ENCODE measurements around the gene DUSP6.

DUSP6 gene

GRCh38 chr12:89334548-89335169 is 17.6 kb downstream of the DUSP6 start:
- no peak for DNase-seq (ENCODE audit: low read depth)
- no peak overlapping the region for H3K4me3 ChIP-seq (ENCODE audit: low read depth, low read length)
- in situ Hi-C loops (cut with HindIII; ENCODE audit: low sequenced_read_pairs): no loop called here
- no peak for TF ChIP-seq CTCF (IDR thresholded peaks at IDR 0.05; ENCODE audit: low read depth, low read length, missing control alignments)

- in situ Hi-C loops (cut with HindIII; ENCODE audit: low sequenced_read_pairs): no loop called here
- no peak overlapping the region for H3K4me3 ChIP-seq (ENCODE audit: low read depth, low read length)
- TF ChIP-seq CTCF (IDR thresholded peaks at IDR 0.05; ENCODE audit: low read depth, low read length, missing control alignments): no peak
- DNase-seq (ENCODE audit: low read depth): no peak
These were observed 18.6 kb downstream of the DUSP6 start for GRCh38 chr12:89333564-89334252.

DNA sequence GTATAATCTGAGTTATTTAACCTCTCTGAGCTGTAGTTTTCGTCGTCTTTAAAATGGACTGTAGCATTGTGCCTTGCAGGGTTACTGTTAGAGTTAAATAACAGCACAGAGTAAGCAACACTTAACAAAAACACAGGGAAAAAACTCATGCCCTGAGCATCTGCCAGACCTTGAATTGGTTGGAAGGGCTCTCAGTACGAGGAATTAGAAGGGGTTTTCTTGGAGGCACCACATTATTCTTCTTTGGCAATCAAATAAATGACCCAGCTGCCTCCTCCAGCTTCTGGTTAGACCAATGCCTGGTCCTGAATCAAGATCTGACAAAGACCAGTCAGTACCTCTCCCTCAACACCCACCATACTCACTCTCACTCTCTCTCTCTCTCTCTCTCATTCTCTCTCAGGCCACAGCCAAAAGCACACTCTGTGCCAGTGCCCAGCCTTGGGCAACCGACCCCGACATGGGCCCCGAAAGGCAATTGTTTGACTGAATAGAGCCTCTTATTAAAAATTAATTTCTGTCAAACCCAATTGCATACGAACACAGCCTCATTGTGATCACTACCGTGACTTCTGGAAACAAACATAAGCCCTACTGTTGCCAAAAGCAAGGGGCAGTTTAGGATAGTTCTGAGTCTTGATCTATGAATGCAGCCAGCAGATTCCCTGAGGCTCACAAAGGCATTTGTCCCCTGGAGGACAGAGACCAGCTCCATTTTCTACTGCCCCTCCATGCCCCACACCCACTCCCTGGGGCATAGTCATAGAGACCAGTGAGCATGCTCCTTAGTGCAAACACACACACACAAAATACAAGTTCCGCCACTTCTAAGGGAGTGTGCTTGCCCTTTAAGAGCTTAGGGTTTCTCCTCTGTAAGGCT is 23.9 kb downstream of the DUSP6 start:
- in situ Hi-C loops (cut with HindIII; ENCODE audit: low sequenced_read_pairs): no loop called here

GRCh38 chr12:89327486-89328094 is 24.7 kb downstream of the DUSP6 start:
- no peak for DNase-seq (ENCODE audit: low read depth)
- in situ Hi-C loops (cut with HindIII; ENCODE audit: low sequenced_read_pairs): no loop called here
- TF ChIP-seq CTCF (IDR thresholded peaks at IDR 0.05; ENCODE audit: low read depth, low read length, missing control alignments): no peak
- H3K4me3 ChIP-seq (ENCODE audit: low read depth, low read length): no peak overlapping the region

More for the DNA sequence above, 23.9 kb downstream of the DUSP6 start:
- H3K4me3 ChIP-seq (ENCODE audit: low read depth, low read length): no peak overlapping the region
- TF ChIP-seq CTCF (IDR thresholded peaks at IDR 0.05; ENCODE audit: low read depth, low read length, missing control alignments): no peak
- DNase-seq (ENCODE audit: low read depth): no peak

DNA sequence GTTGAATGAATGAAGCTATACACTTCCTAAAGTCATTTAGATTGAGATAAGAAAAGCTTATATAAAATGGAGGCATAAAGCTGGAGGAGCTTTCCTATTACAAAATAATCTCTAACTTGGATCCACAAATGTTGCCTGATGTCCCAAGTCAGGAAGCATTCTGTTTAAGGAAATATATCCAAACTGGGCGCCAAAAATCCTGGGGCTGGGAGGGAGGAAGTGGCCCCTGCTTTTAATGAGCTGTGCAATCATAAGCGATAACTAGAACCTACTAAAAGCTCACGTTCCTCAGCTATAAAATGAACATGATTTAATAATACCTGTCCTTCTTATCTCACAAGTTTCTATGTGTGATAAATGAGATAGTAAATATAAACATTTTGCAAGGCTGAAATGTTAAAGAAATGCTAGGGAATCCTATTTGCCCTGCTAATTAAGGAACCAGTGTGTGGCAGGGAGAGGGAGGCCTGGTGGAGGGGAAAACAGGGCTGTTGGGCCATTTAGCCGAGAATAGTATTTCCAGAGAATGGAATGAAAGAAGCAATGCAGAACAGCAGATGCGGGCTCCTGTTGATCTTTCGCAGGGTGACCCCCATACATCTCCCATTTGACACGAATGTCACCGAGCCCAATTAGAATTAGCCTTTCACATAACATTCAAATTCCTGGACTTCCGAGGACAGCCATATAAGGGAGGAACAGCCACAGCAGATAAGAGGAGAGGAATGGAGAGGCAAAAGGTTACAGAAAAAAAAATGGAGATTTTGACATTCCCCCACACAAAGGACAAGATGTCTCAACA is 25.9 kb downstream of the DUSP6 start:
- in situ Hi-C loops (cut with HindIII; ENCODE audit: low sequenced_read_pairs): no loop called here
- no peak for TF ChIP-seq CTCF (IDR thresholded peaks at IDR 0.05; ENCODE audit: low read depth, low read length, missing control alignments)
- no peak overlapping the region for H3K4me3 ChIP-seq (ENCODE audit: low read depth, low read length)
- no peak for DNase-seq (ENCODE audit: low read depth)

All from astrocyte of the cerebellum (primary cell).